Measurements from ENCODE around the gene LSM12. TPM values are rescaled to one million over a fixed set of nuclear protein-coding genes. Genes with fewer than 3 reads are reported as not detected.

The LSM12 gene
- total RNA-seq, 3 donors from 2014 or later = 45.1 to 63.5 (median 48.2) TPM

GRCh38 chr17:44094701-44095387, 28.4 kb upstream of the LSM12 start:
- Histone ChIP-seq H3K36me3 (ENCODE audit: low read depth) (no peaks in the 10 kb centered on the region), H3K4me1 (ENCODE audit: low read depth) (peaks cover 17% of the 10 kb centered on the region), H3K9me3 (no peaks in the 10 kb centered on the region), H3K4me3 (no peak overlapping the region)
- DNase-seq = no peak
- no peak for ATAC-seq
- intact Hi-C loops (cut with DNase I, micrococcal nuclease) = no loop called here
- no peak for TF ChIP-seq CTCF (IDR thresholded peaks at IDR 0.05)

- intact Hi-C loops (cut with DNase I, micrococcal nuclease) = no loop called here
- DNase-seq (no peak), ATAC-seq (no peak)
- no peak overlapping the region for H3K4me3 ChIP-seq
- no peaks in the 10 kb centered on the region for H3K36me3 ChIP-seq (ENCODE audit: low read depth)
- peaks cover 17% of the 10 kb centered on the region for H3K4me1 ChIP-seq (ENCODE audit: low read depth)
- no peak for TF ChIP-seq CTCF (IDR thresholded peaks at IDR 0.05)
- no peaks in the 10 kb centered on the region for H3K9me3 ChIP-seq
Observed at GRCh38 chr17:44093231-44093900, 26.9 kb upstream of the LSM12 start.

DNA sequence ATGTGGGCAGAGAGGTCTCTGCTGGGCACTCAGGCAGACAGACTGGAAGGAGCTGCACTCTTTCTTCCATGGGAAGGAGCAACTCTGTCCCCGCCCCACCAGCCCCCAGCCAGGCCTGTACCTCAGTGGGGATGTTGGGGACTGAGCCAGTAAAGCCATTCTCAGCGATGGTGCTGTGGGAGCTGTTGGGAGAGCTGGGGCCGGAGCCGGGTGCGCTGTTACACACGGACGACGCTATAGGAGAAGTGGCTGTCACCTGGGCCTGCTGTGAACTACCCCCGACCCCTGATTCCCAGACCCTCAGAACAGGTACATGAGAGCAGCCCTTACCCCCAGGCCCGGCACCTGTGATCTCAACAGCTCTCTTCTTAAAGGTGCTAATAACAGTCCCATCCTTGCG, 25.6 kb upstream of the LSM12 start:
- intact Hi-C loops (cut with DNase I, micrococcal nuclease) = no loop called here
- Histone ChIP-seq H3K4me1 (ENCODE audit: low read depth) (peaks cover 18% of the 10 kb centered on the region), H3K9me3 (no peaks in the 10 kb centered on the region), H3K4me3 (no peak overlapping the region), H3K36me3 (ENCODE audit: low read depth) (no peaks in the 10 kb centered on the region)
- no peak for DNase-seq
- TF ChIP-seq CTCF (IDR thresholded peaks at IDR 0.05) = no peak
- no peak for ATAC-seq

GRCh38 chr17:44091200-44091997, 24.9 kb upstream of the LSM12 start:
- intact Hi-C loops (cut with DNase I, micrococcal nuclease) = no loop called here
- H3K9me3 ChIP-seq = no peaks in the 10 kb centered on the region
- DNase-seq (no peak), ATAC-seq (no peak)
- H3K4me1 ChIP-seq (ENCODE audit: low read depth) = peaks cover 16% of the 10 kb centered on the region
- TF ChIP-seq CTCF (IDR thresholded peaks at IDR 0.05) = no peak
- no peak overlapping the region for H3K4me3 ChIP-seq
- H3K36me3 ChIP-seq (ENCODE audit: low read depth) = no peaks in the 10 kb centered on the region

DNA sequence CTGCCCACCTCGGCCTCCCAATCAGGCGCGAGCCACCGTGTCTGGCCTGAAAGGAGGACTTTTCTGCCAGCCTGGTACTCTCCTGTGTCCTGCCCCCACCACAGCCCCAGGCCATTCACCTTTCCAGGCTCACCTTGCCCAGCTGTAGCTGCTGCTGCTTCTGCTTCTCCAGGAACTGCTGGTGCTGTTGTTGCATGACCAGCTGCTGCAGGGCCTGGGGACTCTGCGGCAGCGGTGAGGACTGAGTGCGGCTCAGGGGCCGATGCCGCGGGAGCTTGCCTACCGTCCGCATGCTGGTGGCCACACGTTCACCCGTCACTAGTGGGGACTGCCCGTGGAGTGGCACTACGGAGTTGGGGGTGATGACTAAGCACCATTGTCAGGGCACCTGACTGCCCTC, 21.8 kb upstream of the LSM12 start:
- intact Hi-C loops (cut with DNase I, micrococcal nuclease) = no loop called here
- TF ChIP-seq CTCF (IDR thresholded peaks at IDR 0.05) = no peak
- H3K9me3 ChIP-seq = no peaks in the 10 kb centered on the region
- no peak for DNase-seq
- ATAC-seq = no peak
- peaks cover 3% of the 10 kb centered on the region for H3K4me1 ChIP-seq (ENCODE audit: low read depth)
- H3K4me3 ChIP-seq = no peak overlapping the region
- H3K36me3 ChIP-seq (ENCODE audit: low read depth) = no peaks in the 10 kb centered on the region

All from mucosa of descending colon (tissue), 3 donors.